SK-N-SH (cell line): Measurements from ENCODE around the gene SERF2. TPM values are rescaled to one million over a fixed set of nuclear protein-coding genes. Genes with fewer than 3 reads are reported as not detected.
"Not testable (repeated sequence)": the region's sequence is repeated elsewhere in the genome, so short reads cannot be mapped to it uniquely, and the experiment has no call there.

Experiments
- CTCF ChIA-PET: fragments of 300-600, 350-600 bp; formaldehyde crosslinking; extraction: SDS; loops from one replicate; lab custom pipeline; 2021; lab: Yijun Ruan, JAX
- POLR2A ChIA-PET: fragments of 350-600 bp; sonication (Branson Sonifier 250); formaldehyde crosslinking; extraction: SDS; loops from one replicate; lab custom pipeline; 2020; ENCODE audit warnings: antibody characterized with exemption, inconsistent platforms; lab: Yijun Ruan, JAX
- DNase-seq: peaks from one replicate; pipeline ENCODE4 v3.0.0; 2012
- H2AFZ ChIP-seq: fragments of 200-600 bp; sonication (generic); 2 replicates; pipeline ENCODE4 v1.8.1; 2016; ENCODE audit warnings: antibody characterized with exemption, mild to moderate bottlenecking, low read depth
- H3F3A ChIP-seq: fragments of 200-600 bp; sonication (generic); replicated peaks from 2 replicates; pipeline ENCODE3; 2016; ENCODE audit warnings: antibody characterized with exemption, mild to moderate bottlenecking; ENCODE audit not compliant: insufficient read depth
- H3K27ac ChIP-seq, 2 experiments: fragments of 200-500 bp in 1 of 2; fragments of 200-600 bp in 1 of 2; sonication (Bioruptor generic) in 1 of 2; sonication (generic), shearing (Covaris generic) in 1 of 2; 2 replicates each; pipeline versions ENCODE4 v1.5.1 to v1.6.1; 2014 to 2016; ENCODE audit warnings: low read depth in 2 of 2, inconsistent platforms in 1 of 2, low read length in 1 of 2, mild to moderate bottlenecking in 1 of 2, mixed read lengths in 1 of 2
- H3K27me3 ChIP-seq: fragments of 200-600 bp; sonication (generic), shearing (Covaris generic); 2 replicates; pipeline ENCODE4 v1.6.1; 2016; ENCODE audit warnings: mixed run types; ENCODE audit not compliant: insufficient read depth
- H3K36me3 ChIP-seq, 2 experiments: fragments of 200-500 bp in 1 of 2; fragments of 200-600 bp in 1 of 2; sonication (Bioruptor generic) in 1 of 2; sonication (generic) in 1 of 2; replicated peaks in 1 of 2; 2 replicates each; pipeline versions ENCODE3 to v1.5.1; 2014 to 2016; ENCODE audit warnings: low read length in 1 of 2, mild to moderate bottlenecking in 1 of 2; ENCODE audit not compliant: insufficient read depth in 2 of 2, control insufficient read depth in 1 of 2
- H3K4me1 ChIP-seq, 2 experiments: fragments of 200-500 bp in 1 of 2; fragments of 200-600 bp in 1 of 2; sonication (Bioruptor generic) in 1 of 2; sonication (generic), shearing (Covaris generic) in 1 of 2; 2 replicates each; pipeline versions ENCODE4 v1.5.1 to v1.6.1; 2014 to 2016; ENCODE audit warnings: low read depth in 1 of 2, low read length in 1 of 2, mixed run types in 1 of 2; ENCODE audit not compliant: insufficient read depth in 2 of 2, control insufficient read depth in 1 of 2
- H3K4me2 ChIP-seq: fragments of 200-600 bp; sonication (generic), shearing (Covaris generic); 2 replicates; pipeline ENCODE4 v1.6.1; 2017; ENCODE audit warnings: mixed run types
- H3K4me3 ChIP-seq, 2 experiments: fragments of 200-500 bp in 1 of 2; fragments of 200-600 bp in 1 of 2; sonication (Bioruptor generic) in 1 of 2; sonication (generic), shearing (Covaris generic) in 1 of 2; 2 replicates each; pipeline versions ENCODE4 v1.5.1 to v1.8.1; 2014 to 2016; ENCODE audit warnings: low read depth in 2 of 2, inconsistent platforms in 1 of 2, low read length in 1 of 2, mild to moderate bottlenecking in 1 of 2, mixed read lengths in 1 of 2, moderate library complexity in 1 of 2
- H3K79me2 ChIP-seq: fragments of 200-600 bp; sonication (generic); 2 replicates; pipeline ENCODE4 v1.8.1; 2017; ENCODE audit warnings: mild to moderate bottlenecking; ENCODE audit not compliant: insufficient read depth
- H3K9ac ChIP-seq: fragments of 200-600 bp; sonication (generic); 2 replicates; pipeline ENCODE4 v1.6.1; 2017; ENCODE audit warnings: mixed run types
- H3K9me2 ChIP-seq: fragments of 200-600 bp; sonication (generic); 2 replicates; pipeline ENCODE4 v1.6.1; 2017; ENCODE audit warnings: mixed run types
- H3K9me3 ChIP-seq: fragments of 200-600 bp; sonication (generic); 2 replicates; pipeline ENCODE4 v1.6.1; 2017; ENCODE audit warnings: mixed run types, mild to moderate bottlenecking, moderate library complexity
- H4K20me1 ChIP-seq: fragments of 200-600 bp; sonication (generic); 2 replicates; pipeline ENCODE4 v1.6.1; 2017; ENCODE audit warnings: mild to moderate bottlenecking, mixed run types; ENCODE audit not compliant: insufficient read depth
- CHD2 ChIP-seq: fragments of 150-350 bp; IDR thresholded peaks from 2 replicates; pipeline ENCODE4 v1.6.1; 2018; ENCODE audit warnings: low read length; ENCODE audit not compliant: partially characterized antibody
- EP300 ChIP-seq, 2 experiments: IDR thresholded peaks; 2 replicates each; pipeline versions ENCODE4 v1.4.0 to v1.6.1; 2012; ENCODE audit warnings: borderline replicate concordance in 1 of 2, low read depth in 1 of 2, low read length in 1 of 2
- MXI1 ChIP-seq: IDR thresholded peaks from 2 replicates; pipeline ENCODE4 v1.6.1; 2012; ENCODE audit warnings: mild to moderate bottlenecking, low read depth, low read length, improper control_type of control experiment
- POLR2AphosphoS5 ChIP-seq: IDR thresholded peaks from 2 replicates; pipeline ENCODE4 v1.6.1; 2012; ENCODE audit warnings: low read depth, low read length
- SIN3A ChIP-seq: IDR thresholded peaks from 2 replicates; pipeline ENCODE4 v1.6.1; 2012; ENCODE audit warnings: low read depth, mild to moderate bottlenecking, low read length, moderate library complexity, borderline replicate concordance
- TAF1 ChIP-seq: IDR thresholded peaks from 2 replicates; pipeline ENCODE4 v1.6.1; 2012; ENCODE audit warnings: low read depth, mild to moderate bottlenecking, low read length, moderate library complexity, borderline replicate concordance
- TCF12 ChIP-seq: IDR thresholded peaks from 2 replicates; pipeline ENCODE4 v1.4.0; 2012
- WGBS: methylation state at CpG from one replicate; pipeline ENCODE4 v1.1.6; 2017; ENCODE audit warnings: low lambda C conversion rate; 5-methylcytosine and 5-hydroxymethylcytosine counted together
- polyA plus RNA-seq, 3 experiments: library from polyadenylated mRNA; depleted of rRNA; stranded (reverse); fragments of >200 nt; gene quantifications; 2 replicates each; pipeline ENCODE4 v1.2.3, GENCODE V29; 2012
- TF ChIP-seq, protein P1 (sequence below): IDR thresholded peaks from 2 replicates; pipeline ENCODE4 v1.4.0; 2012; ENCODE audit warnings: low read depth

SERF2 gene
- polyA plus RNA-seq, 1 of the 3 experiments (the other 2 are of a cell fraction), result 1,369 TPM

DNA sequence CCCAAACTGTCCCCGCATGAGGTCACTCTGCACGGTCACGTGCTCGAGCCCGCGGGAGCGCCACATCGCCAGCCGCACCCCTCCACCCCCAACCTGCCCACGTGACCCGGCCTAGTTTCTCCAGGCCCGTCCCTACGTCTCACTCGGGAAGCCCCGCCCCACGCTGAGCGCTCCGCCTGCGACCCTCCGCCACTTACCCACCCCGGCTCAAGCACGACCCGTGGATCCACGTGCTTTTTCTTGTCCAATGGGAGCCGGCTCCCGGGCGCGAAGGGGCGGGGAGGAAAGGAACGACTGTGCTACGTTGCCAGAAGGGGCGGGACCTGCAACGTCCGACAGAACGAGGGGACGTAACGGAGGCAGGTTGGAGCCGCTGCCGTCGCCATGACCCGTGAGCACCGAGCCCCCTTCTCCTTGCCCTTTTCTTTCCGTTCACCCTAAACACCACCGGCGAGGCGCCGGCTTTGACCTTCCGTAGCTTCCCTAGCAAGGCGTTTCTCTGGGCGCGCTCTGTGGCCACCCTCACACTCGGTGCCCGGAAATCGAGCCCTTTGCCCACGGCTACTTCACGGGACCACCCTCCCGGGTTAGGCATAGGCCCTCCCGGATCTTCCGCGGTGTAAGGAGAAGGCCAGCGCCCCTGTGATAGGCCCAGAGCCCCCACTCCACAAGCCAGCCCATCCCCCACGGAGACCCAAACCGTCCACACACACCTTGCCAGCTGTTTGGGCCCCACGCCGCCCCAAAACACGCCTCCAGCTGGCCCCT is at the start of gene SERF2 (continued):
- TF ChIP-seq TCF12, result no peak

- Histone ChIP-seq H4K20me1 (peaks cover 41% of the 10 kb centered on the region), H3K9ac (peak within 1 kb of the TSS; percentile 96), H3K4me3 (peak within 1 kb of the TSS; percentile 65 to 66), H3K27ac (peak within 1 kb of the TSS; percentile 79 to 91), H3K79me2 (peaks cover 52% of the 10 kb centered on the region), H3K4me2 (peak within 1 kb of the TSS; percentile 90), H2AFZ (peak within 1 kb of the TSS; percentile 89)
- 11% methylated on average over 25 of the region's 84 CpGs for WGBS
- CTCF ChIA-PET, H3K27me3 ChIP-seq, H3K9me3 ChIP-seq, H3F3A ChIP-seq, H3K9me2 ChIP-seq, H3K4me1 ChIP-seq, H3K36me3 ChIP-seq: not testable (repeated sequence)
- TF ChIP-seq, protein P1, sequence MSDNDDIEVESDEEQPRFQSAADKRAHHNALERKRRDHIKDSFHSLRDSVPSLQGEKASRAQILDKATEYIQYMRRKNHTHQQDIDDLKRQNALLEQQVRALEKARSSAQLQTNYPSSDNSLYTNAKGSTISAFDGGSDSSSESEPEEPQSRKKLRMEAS, result peak; percentile 56; the same call in 1 of the 2 replicates
- TF ChIP-seq EP300 (IDR thresholded peaks at IDR 0.05; ENCODE audit: borderline replicate concordance in 1 of 2, low read depth in 1 of 2, low read length in 1 of 2) (0 out of 4 replicates have a peak, but pooled peaks of 1 of the 2 experiments have one; percentile 36), MXI1 (peak; percentile 59), POLR2AphosphoS5 (peak; percentile 70), TAF1 (peak; percentile 82; the same call in 1 of the 2 replicates), SIN3A (peak; percentile 47; the same call in 1 of the 2 replicates), CHD2 (peak; percentile 86)
- peak; percentile 98 for DNase-seq
- POLR2A ChIA-PET, result interaction anchor here (0.5 to 1.3 kb wide), 6 partner anchors 9 to 681 kb away, joined by 3 to 5 read pairs (median 4); partner anchors contain the start of genes CTDSPL2, HYPK and SERINC4
These were observed 45.7 kb upstream of the SERF2 start, which contains the start of gene PDIA3 for GRCh38 chr15:43746245-43746902. Gene PDIA3, plus strand, starts transcription at chr15:43746438. Its CDS starts 102 bp downstream, at chr15:43746540.

GRCh38 chr15:43746903-43747309 is 45.2 kb upstream of the SERF2 start:
- WGBS, result 12% methylated on average over 11 of the region's 12 CpGs
- H3K4me2 ChIP-seq, result peak overlapping the region; percentile 90
- H3K79me2 ChIP-seq, result peaks cover 57% of the 10 kb centered on the region
- 0 out of 2 replicates have a peak overlapping the region, but pooled peaks have one; percentile 72 for H2AFZ ChIP-seq
- CTCF ChIA-PET, H3K9me2 ChIP-seq, H3K4me1 ChIP-seq, H3F3A ChIP-seq, H3K27me3 ChIP-seq, H3K9me3 ChIP-seq, H3K36me3 ChIP-seq: not testable (repeated sequence)
- TF ChIP-seq MXI1, result peak; percentile 51
- peak; percentile 11 for DNase-seq
- POLR2A ChIA-PET, result interaction anchor here (1.3 kb wide), 1 partner anchor 9 kb away, joined by 4 read pairs; no protein-coding TSS in a partner anchor
- peaks cover 47% of the 10 kb centered on the region for H4K20me1 ChIP-seq
- peak overlapping the region; percentile 79 to 91 for H3K27ac ChIP-seq
- peak overlapping the region; percentile 96 for H3K9ac ChIP-seq
- H3K4me3 ChIP-seq, result peak overlapping the region; percentile 65 to 66
